ENCODE measurements around the gene FAM168B.

Gene FAM168B

DNA sequence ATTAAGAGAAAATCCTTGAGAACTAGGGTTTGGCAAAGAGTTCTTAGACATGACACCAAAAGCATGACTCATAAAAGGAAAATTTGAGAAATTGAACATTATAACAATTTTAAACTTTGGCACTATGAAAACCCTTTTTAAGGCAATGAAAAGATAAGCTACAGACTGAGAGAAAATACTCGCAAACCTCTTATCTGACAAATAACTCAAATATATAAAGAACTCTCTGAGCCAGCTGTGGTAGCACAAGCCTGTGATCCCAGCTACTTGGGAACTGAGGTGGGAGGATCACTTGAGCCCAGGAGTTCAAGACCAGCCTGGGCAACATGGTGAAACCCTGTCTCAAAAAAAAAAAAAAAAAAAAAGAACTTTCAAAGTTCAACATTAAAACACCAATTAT, 70.5 kb downstream of the FAM168B start:
- no peak for DNase-seq (ENCODE audit: low spot score)

DNA sequence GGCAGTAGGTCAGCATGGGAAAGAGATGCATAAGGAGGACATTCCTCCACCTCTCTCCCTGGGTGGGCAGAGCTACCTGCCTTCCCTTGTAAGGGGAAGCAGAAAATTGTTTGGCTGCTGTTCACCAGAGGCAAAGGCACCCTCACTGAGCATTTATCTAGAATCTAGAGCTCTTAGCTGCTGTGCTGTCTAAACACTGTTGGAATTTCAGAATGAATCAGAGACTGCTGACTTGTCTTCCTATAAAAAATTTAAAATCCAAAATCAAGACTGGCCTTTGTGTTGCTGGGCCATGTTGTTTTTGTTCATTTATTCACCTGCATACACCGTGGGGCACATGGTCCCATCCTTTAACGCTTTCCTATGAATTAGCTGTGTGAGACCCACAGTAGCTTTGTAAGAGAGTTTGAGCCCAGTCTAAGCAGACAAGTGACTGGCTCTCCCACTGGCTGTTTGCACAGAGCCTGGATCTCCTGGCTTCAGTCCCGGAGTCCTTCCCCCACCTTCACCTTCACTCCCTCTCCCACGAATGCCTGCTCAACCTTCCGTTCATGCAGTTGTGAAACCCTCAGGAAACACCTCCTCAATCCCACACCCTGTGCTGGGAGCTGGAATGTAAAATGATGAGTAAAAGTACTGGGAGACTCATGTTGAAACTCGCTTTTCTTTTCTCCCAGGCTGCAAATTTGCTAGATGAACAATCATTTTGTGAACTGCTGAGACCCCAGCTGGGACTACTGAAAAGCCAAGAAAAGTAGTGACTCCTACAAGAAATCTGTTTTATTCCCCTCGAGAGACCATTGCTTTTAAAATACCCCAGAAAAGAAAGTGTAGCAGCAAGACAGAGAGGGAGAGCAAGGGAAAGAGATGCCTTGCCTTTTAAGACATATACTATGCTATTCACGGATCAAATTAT, 76.2 kb downstream of the FAM168B start:
- no peak for DNase-seq (ENCODE audit: low spot score)

DNA sequence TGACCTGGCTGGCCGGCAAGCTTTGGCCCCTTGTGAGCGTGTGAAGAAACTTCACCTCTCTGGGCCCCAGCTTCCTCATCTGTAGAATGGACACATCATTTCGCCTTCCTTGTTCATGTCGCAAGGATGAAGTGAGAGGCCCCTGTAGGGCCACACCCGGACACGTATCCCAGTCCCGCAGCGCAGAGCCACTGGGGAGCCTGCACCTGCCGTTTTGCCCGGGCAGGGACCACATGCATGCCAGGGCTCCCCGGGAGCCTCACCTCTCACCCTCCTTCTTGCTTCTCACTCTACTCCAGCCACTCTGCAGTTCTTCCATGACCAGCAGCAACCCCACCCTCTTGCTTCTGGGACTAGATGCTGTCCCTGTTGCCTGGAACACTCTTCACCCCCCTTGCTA, 77.5 kb downstream of the FAM168B start:
- no peak for DNase-seq (ENCODE audit: low spot score)

DNA sequence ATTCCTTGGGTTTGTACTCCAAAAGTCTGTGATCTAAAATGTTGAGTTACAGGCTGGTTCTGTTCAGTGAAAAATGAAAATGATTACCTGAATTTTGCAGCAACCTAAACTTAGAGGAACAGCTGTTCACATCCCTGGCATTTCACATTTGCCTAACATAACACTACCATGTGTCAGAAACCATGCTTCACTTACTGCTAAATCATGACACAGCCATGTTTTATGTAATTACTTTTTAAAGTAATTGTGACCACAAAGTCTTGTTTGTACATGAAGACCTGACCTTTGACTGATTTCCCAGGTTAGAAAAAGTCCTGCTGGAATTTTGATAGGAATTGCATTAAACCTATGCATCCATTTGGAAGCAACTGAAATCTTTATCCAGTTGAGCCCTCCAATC, 79.1 kb downstream of the FAM168B start:
- no peak for DNase-seq (ENCODE audit: low spot score)

DNA sequence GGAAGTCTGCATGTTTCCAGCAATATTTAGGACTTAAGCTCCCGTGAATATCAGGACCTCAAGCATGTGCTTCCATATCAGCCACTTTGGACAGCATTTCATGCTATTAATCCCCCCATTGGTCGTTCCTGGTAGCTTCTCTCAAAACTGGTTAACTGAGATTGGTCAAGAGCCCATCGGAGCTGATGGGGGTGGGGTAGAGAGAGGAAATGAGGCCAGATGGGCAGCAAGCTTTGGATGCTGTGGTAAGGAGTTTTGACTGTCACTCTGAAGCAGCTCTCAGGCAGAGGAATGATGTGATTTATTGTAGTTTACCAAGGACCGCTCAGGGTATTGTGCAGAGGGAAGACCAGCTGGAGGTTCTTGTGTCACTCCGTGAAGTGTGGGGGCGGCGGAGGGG, 81.8 kb downstream of the FAM168B start:
- DNase-seq (ENCODE audit: low spot score): no peak

DNA sequence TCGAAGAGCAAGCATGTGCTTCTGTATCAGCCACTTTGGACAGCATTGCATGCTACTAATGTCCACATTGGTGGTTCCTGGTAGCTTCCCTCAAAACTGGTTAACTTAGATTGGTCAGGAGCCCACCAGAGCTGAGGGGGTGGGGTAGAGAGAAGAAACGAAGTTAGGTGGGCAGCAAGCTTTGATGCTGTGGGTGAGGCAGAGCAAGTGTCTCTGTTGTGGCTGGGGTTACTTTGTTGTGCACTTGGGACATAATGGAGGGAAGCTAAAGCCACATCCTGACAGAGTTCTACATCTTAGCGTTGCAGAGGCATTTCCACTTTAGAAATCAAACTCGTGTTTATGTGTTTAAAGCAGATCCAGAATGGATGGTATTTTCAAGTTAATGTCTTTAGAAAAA, 82.7 kb downstream of the FAM168B start:
- no peak for DNase-seq (ENCODE audit: low spot score)

DNA sequence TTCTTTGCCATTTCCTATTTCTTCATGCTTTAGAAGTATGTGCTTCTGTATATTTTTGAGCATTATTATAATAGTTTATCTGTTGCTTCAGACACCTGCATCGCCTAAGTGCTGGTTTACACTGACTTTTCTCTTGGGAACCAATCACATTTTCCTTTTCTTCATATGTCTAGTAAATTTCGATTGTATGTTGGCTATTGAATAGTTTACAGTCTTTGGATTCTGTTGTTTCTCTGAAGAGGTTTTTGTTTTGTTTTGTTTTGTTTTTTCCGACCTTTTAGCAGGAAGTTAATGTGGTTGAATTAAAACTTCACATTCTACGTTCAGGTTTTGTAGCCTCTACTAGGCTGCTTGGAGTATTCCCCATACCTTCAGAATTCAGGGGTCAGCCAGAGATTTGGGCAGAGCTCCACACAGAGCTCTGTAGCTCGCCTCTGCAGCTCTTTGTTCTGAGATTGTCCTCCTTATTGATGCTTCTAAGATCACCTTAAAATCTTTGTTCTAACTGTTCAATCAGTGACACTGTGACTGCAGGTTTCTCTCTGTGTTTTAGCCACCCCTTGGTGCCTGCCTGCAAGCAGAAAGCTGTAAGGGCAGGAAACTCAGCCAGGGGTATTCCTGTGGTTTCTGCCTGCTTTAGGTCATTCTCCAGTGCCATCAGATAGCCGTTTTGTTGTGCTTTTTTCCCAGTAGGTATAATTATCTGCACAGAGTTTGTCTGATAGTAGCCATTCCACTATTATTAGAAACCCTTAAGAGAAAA, 83.4 kb downstream of the FAM168B start:
- no peak for DNase-seq (ENCODE audit: low spot score)

DNA sequence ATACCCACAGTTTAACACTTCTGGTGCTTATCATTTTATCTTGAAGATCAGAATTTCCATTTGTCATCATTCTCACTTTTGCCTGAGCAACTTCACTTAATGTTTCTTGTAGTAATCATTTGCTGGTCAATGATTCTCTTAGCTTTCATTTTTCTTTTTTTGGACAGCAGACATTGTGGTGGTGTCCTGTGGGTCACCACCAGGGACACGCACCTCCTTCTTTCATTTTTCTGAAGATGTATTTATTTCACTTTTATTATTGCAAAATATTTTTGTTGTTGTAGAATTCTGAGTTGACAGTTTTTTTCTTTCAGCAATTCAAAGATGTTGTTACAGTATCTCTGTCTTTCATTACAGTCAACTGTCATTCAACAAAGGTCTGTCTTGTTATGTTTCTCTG, 84.3 kb downstream of the FAM168B start:
- DNase-seq (ENCODE audit: low spot score): no peak

DNA sequence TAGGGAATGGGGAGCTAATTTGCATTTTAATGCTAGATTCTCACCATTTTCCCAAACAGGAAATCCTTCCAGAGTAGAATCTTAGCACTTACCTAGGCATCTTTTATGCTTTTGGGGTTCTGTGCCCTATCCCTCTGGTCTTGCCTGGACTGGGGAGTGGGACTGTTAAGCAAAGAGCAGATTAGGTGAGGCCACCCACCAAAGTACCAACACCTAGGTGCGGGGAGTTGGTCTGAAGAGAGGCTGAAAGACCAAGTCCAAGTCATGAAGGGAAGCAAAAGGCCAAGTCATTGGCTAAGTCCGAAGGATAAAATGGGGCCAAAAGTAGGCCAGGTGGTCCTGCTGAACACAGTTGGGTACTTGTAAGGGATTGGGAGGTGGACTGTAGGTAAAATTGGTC, 86.7 kb downstream of the FAM168B start:
- no peak for DNase-seq (ENCODE audit: low spot score)

DNA sequence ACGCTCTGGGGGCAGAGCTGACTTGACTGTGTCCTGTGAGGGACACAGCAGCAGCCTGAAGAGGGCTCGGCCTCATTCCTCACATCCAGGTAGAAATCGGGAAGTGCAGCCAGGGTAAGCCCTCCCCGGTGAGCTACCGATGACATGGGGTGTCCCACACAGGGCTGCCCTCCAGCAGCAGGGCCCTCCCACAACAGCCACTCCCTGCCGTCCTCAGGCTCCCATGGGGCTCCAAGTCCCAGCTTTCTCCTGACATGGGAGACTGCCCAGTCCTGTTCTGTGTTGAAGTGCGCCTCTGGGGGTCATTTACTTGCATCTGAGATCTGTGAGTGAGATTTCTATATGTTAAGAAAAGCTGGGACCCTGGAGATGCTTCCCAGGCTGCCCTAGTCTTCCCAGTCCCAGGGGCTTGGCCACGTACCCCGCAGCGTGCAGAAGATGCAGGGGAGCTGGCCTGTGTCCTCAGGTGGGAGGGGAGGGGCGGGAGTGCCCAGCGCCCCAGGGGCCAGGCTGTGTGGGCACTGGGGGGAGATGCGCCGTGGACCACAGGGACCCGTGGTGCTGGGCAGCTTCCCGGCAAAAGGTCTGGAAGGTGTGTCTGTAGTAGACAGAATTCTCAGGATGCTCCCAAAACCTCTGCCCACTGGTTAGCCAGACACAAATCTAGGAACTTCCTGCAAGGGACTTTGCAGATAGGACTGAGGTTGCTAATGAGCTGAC, 87.9 kb downstream of the FAM168B start:
- no peak for DNase-seq (ENCODE audit: low spot score)

DNA sequence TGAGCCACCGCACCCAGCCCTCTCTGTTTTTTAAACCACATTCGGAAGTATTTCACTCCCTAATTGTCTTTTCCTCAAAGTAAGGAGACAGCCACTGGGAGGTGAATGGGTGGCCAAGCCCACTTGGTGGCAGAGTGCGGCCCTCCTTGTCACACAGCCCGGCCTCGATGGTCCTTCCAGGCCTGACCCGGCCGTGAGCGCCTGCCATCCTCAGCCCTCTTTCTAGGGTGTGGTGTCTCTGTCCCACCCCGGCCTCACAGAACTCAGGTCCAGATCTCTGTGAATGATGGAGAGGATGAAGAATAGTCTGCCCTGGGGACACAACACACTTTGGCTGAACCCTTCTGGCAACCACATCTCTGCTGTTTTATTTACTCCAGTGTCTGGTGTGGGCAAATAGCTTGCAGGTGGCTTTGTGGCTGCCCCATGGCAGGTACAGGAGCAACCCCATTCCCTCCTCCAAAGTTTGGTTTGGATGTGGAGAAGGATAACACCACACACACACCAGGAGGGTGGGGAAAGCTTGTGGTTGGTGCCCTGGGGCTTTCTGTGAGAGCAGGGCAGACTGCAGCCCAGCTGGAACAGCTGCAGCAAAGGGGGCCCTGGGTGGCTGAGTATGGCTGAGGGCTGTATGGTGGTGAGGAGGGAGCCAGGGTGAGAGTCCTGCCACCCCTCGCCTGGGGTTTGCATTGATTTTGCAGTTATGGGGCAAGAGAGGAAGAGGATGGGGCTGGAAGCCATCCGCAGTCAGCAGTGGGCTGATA, 88.6 kb downstream of the FAM168B start:
- no peak for DNase-seq (ENCODE audit: low spot score)

DNA sequence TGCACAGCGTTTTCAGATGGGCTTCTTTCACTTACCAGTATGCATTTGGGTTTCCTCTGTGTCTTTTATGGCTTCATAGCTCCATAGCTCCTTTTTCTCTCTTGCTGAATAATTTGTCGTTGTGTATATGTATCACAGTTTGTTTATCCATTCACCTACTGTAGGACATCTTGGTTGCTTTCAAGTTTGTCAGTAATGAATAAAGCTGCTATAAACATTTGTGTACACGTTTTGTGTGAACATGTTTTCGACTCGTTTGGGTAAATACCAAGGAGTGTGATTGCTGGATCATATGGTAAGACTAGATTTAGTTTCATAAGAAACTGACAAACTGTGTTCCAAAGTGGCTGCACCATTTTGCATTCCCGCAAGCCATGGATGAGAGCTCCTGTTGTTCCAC, 94.7 kb downstream of the FAM168B start:
- no peak for DNase-seq (ENCODE audit: low spot score)
